ENCODE data around the gene DNAH6.

DNA sequence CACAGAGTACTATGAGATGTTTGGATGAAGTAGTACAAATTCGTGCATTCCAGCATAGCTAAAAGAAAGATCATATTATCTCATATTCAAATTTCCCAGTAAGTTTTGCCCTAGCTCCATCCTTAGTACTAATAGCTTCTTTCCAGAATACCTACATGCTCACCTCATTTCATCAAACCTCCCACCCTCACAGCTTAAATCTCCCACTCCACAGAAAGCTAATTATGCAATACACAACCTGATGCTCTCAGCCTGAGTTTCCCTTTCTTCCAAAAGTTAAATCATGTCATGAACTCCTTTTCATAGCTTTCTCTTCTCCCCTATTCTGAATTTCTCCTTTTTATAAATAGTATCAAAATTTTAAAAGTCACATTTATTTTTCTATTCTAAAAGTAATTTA lies 34.6 kb downstream of the DNAH6 start:
- TF ChIP-seq, protein P1, sequence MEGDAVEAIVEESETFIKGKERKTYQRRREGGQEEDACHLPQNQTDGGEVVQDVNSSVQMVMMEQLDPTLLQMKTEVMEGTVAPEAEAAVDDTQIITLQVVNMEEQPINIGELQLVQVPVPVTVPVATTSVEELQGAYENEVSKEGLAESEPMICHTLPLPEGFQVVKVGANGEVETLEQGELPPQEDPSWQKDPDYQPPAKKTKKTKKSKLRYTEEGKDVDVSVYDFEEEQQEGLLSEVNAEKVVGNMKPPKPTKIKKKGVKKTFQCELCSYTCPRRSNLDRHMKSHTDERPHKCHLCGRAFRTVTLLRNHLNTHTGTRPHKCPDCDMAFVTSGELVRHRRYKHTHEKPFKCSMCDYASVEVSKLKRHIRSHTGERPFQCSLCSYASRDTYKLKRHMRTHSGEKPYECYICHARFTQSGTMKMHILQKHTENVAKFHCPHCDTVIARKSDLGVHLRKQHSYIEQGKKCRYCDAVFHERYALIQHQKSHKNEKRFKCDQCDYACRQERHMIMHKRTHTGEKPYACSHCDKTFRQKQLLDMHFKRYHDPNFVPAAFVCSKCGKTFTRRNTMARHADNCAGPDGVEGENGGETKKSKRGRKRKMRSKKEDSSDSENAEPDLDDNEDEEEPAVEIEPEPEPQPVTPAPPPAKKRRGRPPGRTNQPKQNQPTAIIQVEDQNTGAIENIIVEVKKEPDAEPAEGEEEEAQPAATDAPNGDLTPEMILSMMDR (conservative IDR thresholded peaks at IDR 0.05; ENCODE audit: low read depth, low read length): no peak
- no peak for TF ChIP-seq EZH2 (IDR thresholded peaks at IDR 0.05; ENCODE audit: borderline replicate concordance, low read depth, low read length, poor library complexity, severe bottlenecking)
